Skeletal muscle tissue (tissue), 4 donors: ENCODE measurements around the gene ADH4. TPM values are rescaled to one million over a fixed set of nuclear protein-coding genes. Genes with fewer than 3 reads are reported as not detected.

Experiments used
- H3K27ac ChIP-seq: one replicate; pipeline ENCODE4 v1.7.0; 2013; ENCODE audit warnings: mild to moderate bottlenecking, low read depth, low read length, inconsistent platforms
- H3K27me3 ChIP-seq, 3 donors: one replicate each; pipeline ENCODE4 v1.7.0; 2013; ENCODE audit warnings: low read length in 3 of 3; ENCODE audit not compliant: control insufficient read depth in 3 of 3, insufficient read depth in 3 of 3
- H3K36me3 ChIP-seq, 3 donors: one replicate each; pipeline ENCODE4 v1.7.0; 2013; ENCODE audit warnings: low read length in 3 of 3; ENCODE audit not compliant: control insufficient read depth in 3 of 3, insufficient read depth in 3 of 3
- H3K4me1 ChIP-seq, 3 donors: one replicate each; pipeline ENCODE4 v1.7.0; 2013; ENCODE audit warnings: low read length in 3 of 3, mild to moderate bottlenecking in 3 of 3; ENCODE audit not compliant: control insufficient read depth in 3 of 3, insufficient read depth in 3 of 3
- H3K4me3 ChIP-seq, 3 donors: one replicate each; pipeline ENCODE4 v1.7.0; 2013; ENCODE audit warnings: low read length in 3 of 3
- H3K9ac ChIP-seq, 3 donors: one replicate each; pipeline ENCODE4 v1.7.0; 2013; ENCODE audit warnings: low read length in 3 of 3, mild to moderate bottlenecking in 3 of 3, moderate library complexity in 2 of 3, low read depth in 1 of 3
- H3K9me3 ChIP-seq, 3 donors: one replicate each; pipeline ENCODE4 v1.7.0; 2013; ENCODE audit warnings: low read length in 3 of 3; ENCODE audit not compliant: control insufficient read depth in 3 of 3
- total RNA-seq: library from RNA; depleted of rRNA; stranded (reverse); fragments of >200 nt; gene quantifications from one replicate; pipeline ENCODE4 v1.2.3, GENCODE V29; 2014
- donor health status: Osteomylitis.

Gene ADH4
- total RNA-seq, 1 donor from 2014 or later: under 0.01 TPM

- Histone ChIP-seq H3K4me3 (no peak overlapping the region), H3K9ac (no peak overlapping the region), H3K9me3 (no peaks in the 10 kb centered on the region)
These were observed 17.4 kb upstream of the ADH4 start for GRCh38 chr4:99161373-99162099.

GRCh38 chr4:99159699-99160098 lies 15.6 kb upstream of the ADH4 start:
- Histone ChIP-seq H3K9me3 (no peaks in the 10 kb centered on the region), H3K4me1 (no peaks in the 10 kb centered on the region), H3K4me3 (no peak overlapping the region), H3K27me3 (no peaks in the 10 kb centered on the region), H3K27ac (no peak overlapping the region), H3K9ac (no peak overlapping the region), H3K36me3 (no peaks in the 10 kb centered on the region)

More at GRCh38 chr4:99161373-99162099, 17.4 kb upstream of the ADH4 start:
- Histone ChIP-seq H3K27ac (no peak overlapping the region), H3K4me1 (no peaks in the 10 kb centered on the region), H3K27me3 (no peaks in the 10 kb centered on the region), H3K36me3 (no peaks in the 10 kb centered on the region)

- Histone ChIP-seq H3K9ac (no peak overlapping the region), H3K4me1 (no peaks in the 10 kb centered on the region), H3K27me3 (no peaks in the 10 kb centered on the region), H3K36me3 (no peaks in the 10 kb centered on the region), H3K4me3 (no peak overlapping the region), H3K9me3 (no peaks in the 10 kb centered on the region), H3K27ac (no peak overlapping the region)
These were observed 13.4 kb upstream of the ADH4 start for GRCh38 chr4:99157478-99157935.

GRCh38 chr4:99156992-99157391 lies 12.9 kb upstream of the ADH4 start:
- no peaks in the 10 kb centered on the region for H3K27me3 ChIP-seq
- H3K36me3 ChIP-seq: no peaks in the 10 kb centered on the region
- H3K9me3 ChIP-seq: no peaks in the 10 kb centered on the region
- no peaks in the 10 kb centered on the region for H3K4me1 ChIP-seq
- no peak overlapping the region for H3K4me3 ChIP-seq
- no peak overlapping the region for H3K27ac ChIP-seq
- H3K9ac ChIP-seq: no peak overlapping the region

- H3K9me3 ChIP-seq: no peaks in the 10 kb centered on the region
- H3K27me3 ChIP-seq: no peaks in the 10 kb centered on the region
- H3K4me3 ChIP-seq: no peak overlapping the region
- H3K27ac ChIP-seq: no peak overlapping the region
- H3K9ac ChIP-seq: no peak overlapping the region
- no peaks in the 10 kb centered on the region for H3K4me1 ChIP-seq
- H3K36me3 ChIP-seq: no peaks in the 10 kb centered on the region
These were observed 10.7 kb upstream of the ADH4 start for GRCh38 chr4:99154658-99155342.

- H3K4me3 ChIP-seq: no peak overlapping the region
- no peak overlapping the region for H3K27ac ChIP-seq
- H3K36me3 ChIP-seq: no peaks in the 10 kb centered on the region
- H3K4me1 ChIP-seq: no peaks in the 10 kb centered on the region
- H3K27me3 ChIP-seq: no peaks in the 10 kb centered on the region
- H3K9me3 ChIP-seq: no peaks in the 10 kb centered on the region
- H3K9ac ChIP-seq: no peak overlapping the region
These were observed 7.9 kb upstream of the ADH4 start for GRCh38 chr4:99151995-99152394.

GRCh38 chr4:99151452-99151851 lies 7.4 kb upstream of the ADH4 start:
- Histone ChIP-seq H3K4me1 (no peaks in the 10 kb centered on the region), H3K36me3 (no peaks in the 10 kb centered on the region), H3K9me3 (no peaks in the 10 kb centered on the region), H3K4me3 (no peak overlapping the region), H3K27me3 (no peaks in the 10 kb centered on the region), H3K27ac (no peak overlapping the region), H3K9ac (no peak overlapping the region)

GRCh38 chr4:99149426-99150019 lies 5.4 kb upstream of the ADH4 start:
- Histone ChIP-seq H3K27ac (no peak overlapping the region), H3K4me1 (no peaks in the 10 kb centered on the region), H3K27me3 (no peaks in the 10 kb centered on the region), H3K36me3 (no peaks in the 10 kb centered on the region), H3K9ac (no peak overlapping the region), H3K4me3 (no peak overlapping the region), H3K9me3 (no peaks in the 10 kb centered on the region)

- Histone ChIP-seq H3K9me3 (no peaks in the 10 kb centered on the region), H3K4me3 (no peak overlapping the region), H3K27ac (no peak overlapping the region), H3K4me1 (no peaks in the 10 kb centered on the region), H3K9ac (no peak overlapping the region), H3K36me3 (no peaks in the 10 kb centered on the region), H3K27me3 (no peaks in the 10 kb centered on the region)
These were observed 4.5 kb upstream of the ADH4 start for GRCh38 chr4:99148550-99148949.

- Histone ChIP-seq H3K27ac (no peak overlapping the region), H3K9me3 (no peaks in the 10 kb centered on the region), H3K9ac (no peak overlapping the region), H3K4me3 (no peak overlapping the region), H3K36me3 (no peaks in the 10 kb centered on the region), H3K27me3 (no peaks in the 10 kb centered on the region), H3K4me1 (no peaks in the 10 kb centered on the region)
These were observed 490 bp upstream of the ADH4 start for GRCh38 chr4:99144587-99144986.
